K562 (cell line): Measurements from ENCODE around the gene IL21. TPM values are rescaled to one million over a fixed set of nuclear protein-coding genes. Genes with fewer than 3 reads are reported as not detected.
A peak's percentile ranks its signal among the peaks of the same experiment; 100 is the strongest.

Source experiments
- ADNP ChIP-seq: fragments of 200-800 bp; sonication (Bioruptor generic); IDR thresholded peaks from 2 replicates; pipeline ENCODE4 v1.6.1; 2016; ENCODE audit warnings: missing genetic modification characterization, missing compliant biosample characterization
- ARNT ChIP-seq, 2 experiments: fragments of 450-650 bp; IDR thresholded peaks; 2 replicates each; pipeline ENCODE4 v1.6.1; 2016; ENCODE audit warnings: mild to moderate bottlenecking in 1 of 2
- BRD4 ChIP-seq: fragments of 200-600 bp; sonication (generic); IDR thresholded peaks from 2 replicates; pipeline ENCODE4 v1.6.1; 2017; ENCODE audit warnings: inconsistent platforms
- CBFA2T2 ChIP-seq: fragments of 450-650 bp; conservative IDR thresholded peaks from 2 replicates; pipeline ENCODE4 v1.6.1; 2017; ENCODE audit warnings: mild to moderate bottlenecking
- FOXJ2 ChIP-seq: fragments of 200-800 bp; sonication (Bioruptor generic); IDR thresholded peaks from 2 replicates; pipeline ENCODE4 v1.6.1; 2016; ENCODE audit warnings: missing genetic modification characterization, missing compliant biosample characterization
- ILF3 ChIP-seq: fragments of 450-650 bp; IDR thresholded peaks from 2 replicates; pipeline ENCODE4 v1.6.1; 2018; ENCODE audit warnings: antibody characterized with exemption, mild to moderate bottlenecking, moderate library complexity, borderline replicate concordance
- MTF1 ChIP-seq: fragments of 250-450 bp; sonication (Bioruptor Pico); IDR thresholded peaks from 2 replicates; pipeline ENCODE4 v1.9.0; 2021; ENCODE audit warnings: moderate library complexity, mild to moderate bottlenecking, inconsistent platforms, borderline replicate concordance
- NEUROD1 ChIP-seq: fragments of 150-350 bp; IDR thresholded peaks from 2 replicates; pipeline ENCODE4 v1.6.1; 2014; ENCODE audit warnings: borderline replicate concordance, low read length, low read depth; ENCODE audit not compliant: partially characterized antibody
- NFXL1 ChIP-seq: fragments of 450-650 bp; formaldehyde crosslinking; IDR thresholded peaks from 2 replicates; pipeline ENCODE4 v1.4.0; 2021; ENCODE audit warnings: mild to moderate bottlenecking
- PCBP1 ChIP-seq: fragments of 200-400 bp; formaldehyde crosslinking; IDR thresholded peaks from 2 replicates; pipeline ENCODE4 v1.6.1; 2018; ENCODE audit warnings: mild to moderate bottlenecking, low read depth, low read length; ENCODE audit not compliant: poor library complexity, severe bottlenecking
- RBM15 ChIP-seq: fragments of 200-400 bp; formaldehyde crosslinking; IDR thresholded peaks from 2 replicates; pipeline ENCODE4 v1.6.1; 2018; ENCODE audit warnings: mild to moderate bottlenecking, low read length, moderate library complexity; ENCODE audit not compliant: insufficient read depth
- SRSF3 ChIP-seq: fragments of 200-400 bp; formaldehyde crosslinking; IDR thresholded peaks from 2 replicates; pipeline ENCODE4 v1.6.1; 2016; ENCODE audit warnings: mild to moderate bottlenecking, low read length, moderate library complexity; ENCODE audit not compliant: insufficient read depth
- ZBTB17 ChIP-seq: fragments of 450-650 bp; formaldehyde crosslinking; IDR thresholded peaks from 2 replicates; pipeline ENCODE4 v1.4.0; 2020; ENCODE audit warnings: mild to moderate bottlenecking
- ZNF184 ChIP-seq: sonication (generic); formaldehyde crosslinking; IDR thresholded peaks from 2 replicates; pipeline ENCODE4 v1.5.0; 2020; ENCODE audit warnings: missing genetic modification reagents
- ZNF561 ChIP-seq: fragments of 450-650 bp; formaldehyde crosslinking; conservative IDR thresholded peaks from 2 replicates; pipeline ENCODE4 v1.4.0; 2020; ENCODE audit warnings: mild to moderate bottlenecking, moderate library complexity
- polyA plus RNA-seq, 8 experiments: library from polyadenylated mRNA; depleted of rRNA in 4 of 8; stranded (reverse) in 5 of 8; unstranded in 3 of 8; fragments of >200 nt; fragmentation: Nextera tagmentation in 2 of 8; fragmentation: Illumina TruSeq in 1 of 8; extraction: Ambion mirVana in 2 of 8; extraction: Trizol in 1 of 8; gene quantifications; 2 replicates each; pipeline versions ENCODE4 v1.2.1 to v1.2.3, GENCODE V29; 2011 to 2014; ENCODE audit warnings: inconsistent platforms in 1 of 8, missing spikeins in 1 of 8
- total RNA-seq, 7 experiments: library from RNA; depleted of rRNA in 6 of 7; stranded (reverse); fragments of >200 nt in 6 of 7; fragmentation: Illumina TruSeq in 2 of 7; extraction: Trizol in 2 of 7; gene quantifications; 2 replicates each; pipeline versions ENCODE4 v1.2.1 to v1.2.3, GENCODE V29; 2011 to 2021; ENCODE audit warnings: low replicate concordance in 1 of 7
- TF ChIP-seq, protein P1 (sequence below): sonication (generic); formaldehyde crosslinking; IDR thresholded peaks from 2 replicates; pipeline ENCODE4 v1.8.0; 2022; ENCODE audit warnings: mild to moderate bottlenecking, missing genetic modification reagents
- TF ChIP-seq, protein P2 (sequence below), 2 experiments: fragments of 250-450 bp in 1 of 2; fragments of 450-650 bp in 1 of 2; sonication (Bioruptor Pico) in 1 of 2; IDR thresholded peaks; 2 replicates each; pipeline versions ENCODE4 v1.6.1 to v1.8.0; 2016 to 2021; ENCODE audit warnings: mild to moderate bottlenecking in 2 of 2, moderate library complexity in 2 of 2, missing compliant biosample characterization in 1 of 2, missing genetic modification characterization in 1 of 2
- TF ChIP-seq, protein P3 (sequence below), 3 experiments: fragments of 200-800 bp in 1 of 3; fragments of 250-450 bp in 1 of 3; fragments of 450-650 bp in 1 of 3; sonication (Bioruptor Pico) in 1 of 3; sonication (Bioruptor generic) in 1 of 3; formaldehyde crosslinking in 1 of 3; IDR thresholded peaks; 2 replicates each; pipeline versions ENCODE4 v1.6.1 to v1.8.0; 2016 to 2022; ENCODE audit warnings: mild to moderate bottlenecking in 2 of 3, missing genetic modification characterization in 2 of 3, missing compliant biosample characterization in 1 of 3, moderate library complexity in 1 of 3
- TF ChIP-seq, protein P4 (sequence below): fragments of 250-450 bp; sonication (Bioruptor Pico); IDR thresholded peaks from 2 replicates; pipeline ENCODE4 v1.8.0; 2021; ENCODE audit warnings: moderate library complexity, mild to moderate bottlenecking, inconsistent platforms

Gene IL21
- total and polyA plus RNA-seq, 9 of the 15 experiments (the other 6 are each of a cell fraction or from before 2014, with no cell fraction given): not detected

DNA sequence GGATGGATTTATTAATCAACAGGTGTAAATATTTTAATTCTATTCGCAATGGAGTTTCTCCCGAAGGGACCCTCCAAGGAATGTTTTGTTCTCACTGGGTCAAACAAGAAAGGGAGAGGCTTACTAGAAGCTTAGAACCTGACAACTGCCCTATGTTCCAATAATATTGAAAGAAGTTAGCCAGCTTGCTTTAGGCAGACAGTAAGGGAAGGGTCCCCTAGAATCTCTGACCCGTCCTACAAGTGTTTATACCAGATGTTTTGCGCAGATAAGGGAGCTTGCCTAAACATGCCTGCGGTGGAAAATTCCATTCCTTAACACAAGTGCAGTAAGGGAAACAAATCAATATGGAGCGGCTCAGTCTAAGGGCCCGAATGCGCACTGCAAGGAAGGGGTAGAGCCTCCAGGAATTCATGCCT, 17.7 kb downstream of the IL21 start (continued):
- TF ChIP-seq, protein P1, sequence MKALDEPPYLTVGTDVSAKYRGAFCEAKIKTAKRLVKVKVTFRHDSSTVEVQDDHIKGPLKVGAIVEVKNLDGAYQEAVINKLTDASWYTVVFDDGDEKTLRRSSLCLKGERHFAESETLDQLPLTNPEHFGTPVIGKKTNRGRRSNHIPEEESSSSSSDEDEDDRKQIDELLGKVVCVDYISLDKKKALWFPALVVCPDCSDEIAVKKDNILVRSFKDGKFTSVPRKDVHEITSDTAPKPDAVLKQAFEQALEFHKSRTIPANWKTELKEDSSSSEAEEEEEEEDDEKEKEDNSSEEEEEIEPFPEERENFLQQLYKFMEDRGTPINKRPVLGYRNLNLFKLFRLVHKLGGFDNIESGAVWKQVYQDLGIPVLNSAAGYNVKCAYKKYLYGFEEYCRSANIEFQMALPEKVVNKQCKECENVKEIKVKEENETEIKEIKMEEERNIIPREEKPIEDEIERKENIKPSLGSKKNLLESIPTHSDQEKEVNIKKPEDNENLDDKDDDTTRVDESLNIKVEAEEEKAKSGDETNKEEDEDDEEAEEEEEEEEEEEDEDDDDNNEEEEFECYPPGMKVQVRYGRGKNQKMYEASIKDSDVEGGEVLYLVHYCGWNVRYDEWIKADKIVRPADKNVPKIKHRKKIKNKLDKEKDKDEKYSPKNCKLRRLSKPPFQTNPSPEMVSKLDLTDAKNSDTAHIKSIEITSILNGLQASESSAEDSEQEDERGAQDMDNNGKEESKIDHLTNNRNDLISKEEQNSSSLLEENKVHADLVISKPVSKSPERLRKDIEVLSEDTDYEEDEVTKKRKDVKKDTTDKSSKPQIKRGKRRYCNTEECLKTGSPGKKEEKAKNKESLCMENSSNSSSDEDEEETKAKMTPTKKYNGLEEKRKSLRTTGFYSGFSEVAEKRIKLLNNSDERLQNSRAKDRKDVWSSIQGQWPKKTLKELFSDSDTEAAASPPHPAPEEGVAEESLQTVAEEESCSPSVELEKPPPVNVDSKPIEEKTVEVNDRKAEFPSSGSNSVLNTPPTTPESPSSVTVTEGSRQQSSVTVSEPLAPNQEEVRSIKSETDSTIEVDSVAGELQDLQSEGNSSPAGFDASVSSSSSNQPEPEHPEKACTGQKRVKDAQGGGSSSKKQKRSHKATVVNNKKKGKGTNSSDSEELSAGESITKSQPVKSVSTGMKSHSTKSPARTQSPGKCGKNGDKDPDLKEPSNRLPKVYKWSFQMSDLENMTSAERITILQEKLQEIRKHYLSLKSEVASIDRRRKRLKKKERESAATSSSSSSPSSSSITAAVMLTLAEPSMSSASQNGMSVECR (CRISPR knock-in tag): no peak
- TF ChIP-seq CBFA2T2 (0 out of 2 replicates have a peak, but pooled peaks have one; percentile 12), ZBTB17 (0 out of 2 replicates have a peak, but pooled peaks have one; percentile 45), ILF3 (no peak), FOXJ2 (tag) (peak; percentile 85), ZNF184 (no peak), NFXL1 (no peak), BRD4 (peak; percentile 37; the same call in 1 of the 2 replicates), RBM15 (no peak), SRSF3 (no peak), ADNP (tag) (no peak), PCBP1 (no peak), MTF1 (no peak), NEUROD1 (no peak), ARNT (IDR thresholded peaks at IDR 0.05) (no peak), ZNF561 (no peak)
- TF ChIP-seq, protein P2, sequence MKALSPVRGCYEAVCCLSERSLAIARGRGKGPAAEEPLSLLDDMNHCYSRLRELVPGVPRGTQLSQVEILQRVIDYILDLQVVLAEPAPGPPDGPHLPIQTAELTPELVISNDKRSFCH (CRISPR knock-in tag; IDR thresholded peaks at IDR 0.05): no peak
- TF ChIP-seq, protein P2 (tag; IDR thresholded peaks at IDR 0.05): 0 out of 2 replicates have a peak, but pooled peaks have one; percentile 13
- TF ChIP-seq, protein P3, sequence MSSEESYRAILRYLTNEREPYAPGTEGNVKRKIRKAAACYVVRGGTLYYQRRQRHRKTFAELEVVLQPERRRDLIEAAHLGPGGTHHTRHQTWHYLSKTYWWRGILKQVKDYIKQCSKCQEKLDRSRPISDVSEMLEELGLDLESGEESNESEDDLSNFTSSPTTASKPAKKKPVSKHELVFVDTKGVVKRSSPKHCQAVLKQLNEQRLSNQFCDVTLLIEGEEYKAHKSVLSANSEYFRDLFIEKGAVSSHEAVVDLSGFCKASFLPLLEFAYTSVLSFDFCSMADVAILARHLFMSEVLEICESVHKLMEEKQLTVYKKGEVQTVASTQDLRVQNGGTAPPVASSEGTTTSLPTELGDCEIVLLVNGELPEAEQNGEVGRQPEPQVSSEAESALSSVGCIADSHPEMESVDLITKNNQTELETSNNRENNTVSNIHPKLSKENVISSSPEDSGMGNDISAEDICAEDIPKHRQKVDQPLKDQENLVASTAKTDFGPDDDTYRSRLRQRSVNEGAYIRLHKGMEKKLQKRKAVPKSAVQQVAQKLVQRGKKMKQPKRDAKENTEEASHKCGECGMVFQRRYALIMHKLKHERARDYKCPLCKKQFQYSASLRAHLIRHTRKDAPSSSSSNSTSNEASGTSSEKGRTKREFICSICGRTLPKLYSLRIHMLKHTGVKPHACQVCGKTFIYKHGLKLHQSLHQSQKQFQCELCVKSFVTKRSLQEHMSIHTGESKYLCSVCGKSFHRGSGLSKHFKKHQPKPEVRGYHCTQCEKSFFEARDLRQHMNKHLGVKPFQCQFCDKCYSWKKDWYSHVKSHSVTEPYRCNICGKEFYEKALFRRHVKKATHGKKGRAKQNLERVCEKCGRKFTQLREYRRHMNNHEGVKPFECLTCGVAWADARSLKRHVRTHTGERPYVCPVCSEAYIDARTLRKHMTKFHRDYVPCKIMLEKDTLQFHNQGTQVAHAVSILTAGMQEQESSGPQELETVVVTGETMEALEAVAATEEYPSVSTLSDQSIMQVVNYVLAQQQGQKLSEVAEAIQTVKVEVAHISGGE (CRISPR knock-in tag; IDR thresholded peaks at IDR 0.05): no peak
- TF ChIP-seq, protein P4, sequence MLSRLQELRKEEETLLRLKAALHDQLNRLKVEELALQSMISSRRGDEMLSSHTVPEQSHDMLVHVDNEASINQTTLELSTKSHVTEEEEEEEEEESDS (CRISPR knock-in tag): no peak
